HUES64 (cell line): ENCODE data around the gene RABGAP1L.
"Not testable (repeated sequence)": the region's sequence is repeated elsewhere in the genome, so short reads cannot be mapped to it uniquely, and the experiment has no call there.

Source experiments
- H3K27ac ChIP-seq: 2 replicates; pipeline ENCODE4 v1.7.0; 2013; ENCODE audit warnings: low read depth, low read length, inconsistent platforms
- H3K27me3 ChIP-seq: 2 replicates; pipeline ENCODE4 v1.6.1; 2013; ENCODE audit warnings: mild to moderate bottlenecking, low read length; ENCODE audit not compliant: insufficient read depth
- H3K36me3 ChIP-seq: 2 replicates; pipeline ENCODE4 v1.6.1; 2013; ENCODE audit warnings: mild to moderate bottlenecking, low read length; ENCODE audit not compliant: insufficient read depth
- H3K4me1 ChIP-seq: 2 replicates; pipeline ENCODE4 v1.6.1; 2013; ENCODE audit warnings: mild to moderate bottlenecking, low read length, moderate library complexity; ENCODE audit not compliant: insufficient read depth
- H3K4me3 ChIP-seq: 2 replicates; pipeline ENCODE4 v1.5.1; 2013; ENCODE audit warnings: mild to moderate bottlenecking, low read length, moderate library complexity
- H3K9ac ChIP-seq: 2 replicates; pipeline ENCODE4 v1.6.1; 2013; ENCODE audit warnings: mild to moderate bottlenecking, low read depth, low read length
- H3K9me3 ChIP-seq: 2 replicates; pipeline ENCODE4 v1.6.1; 2013; ENCODE audit warnings: low read depth, low read length; ENCODE audit not compliant: insufficient read depth
- WGBS: fragments of 150-250, 120-280 bp; methylation state at CpG from one replicate; pipeline ENCODE4 v1.1.7; 2013; ENCODE audit warnings: missing lambda C conversion rate; 5-methylcytosine and 5-hydroxymethylcytosine counted together

The RABGAP1L gene

DNA sequence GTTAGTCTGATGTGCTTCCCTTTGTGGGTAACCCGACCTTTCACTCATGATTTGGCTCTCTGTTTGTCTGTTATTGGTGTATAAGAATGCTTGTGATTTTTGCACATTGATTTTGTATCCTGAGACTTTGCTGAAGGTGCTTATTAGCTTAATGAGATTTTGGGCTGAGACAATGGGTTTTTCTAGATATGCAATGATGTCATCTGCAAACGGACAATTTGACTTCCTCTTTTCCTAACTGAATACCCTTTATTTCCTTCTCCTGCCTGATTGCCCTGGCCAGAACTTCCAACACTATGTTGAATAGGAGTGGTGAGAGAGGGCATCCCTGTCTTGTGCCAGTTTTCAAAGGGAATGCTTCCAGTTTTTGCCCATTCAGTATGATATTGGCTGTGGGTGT lies 490.3 kb downstream of the RABGAP1L start:
- H3K36me3 ChIP-seq, H3K27ac ChIP-seq, H3K9me3 ChIP-seq, H3K4me3 ChIP-seq, H3K9ac ChIP-seq, H3K27me3 ChIP-seq, H3K4me1 ChIP-seq: not testable (repeated sequence)
- 90% methylated on average over 2 of the region's 2 CpGs for WGBS

DNA sequence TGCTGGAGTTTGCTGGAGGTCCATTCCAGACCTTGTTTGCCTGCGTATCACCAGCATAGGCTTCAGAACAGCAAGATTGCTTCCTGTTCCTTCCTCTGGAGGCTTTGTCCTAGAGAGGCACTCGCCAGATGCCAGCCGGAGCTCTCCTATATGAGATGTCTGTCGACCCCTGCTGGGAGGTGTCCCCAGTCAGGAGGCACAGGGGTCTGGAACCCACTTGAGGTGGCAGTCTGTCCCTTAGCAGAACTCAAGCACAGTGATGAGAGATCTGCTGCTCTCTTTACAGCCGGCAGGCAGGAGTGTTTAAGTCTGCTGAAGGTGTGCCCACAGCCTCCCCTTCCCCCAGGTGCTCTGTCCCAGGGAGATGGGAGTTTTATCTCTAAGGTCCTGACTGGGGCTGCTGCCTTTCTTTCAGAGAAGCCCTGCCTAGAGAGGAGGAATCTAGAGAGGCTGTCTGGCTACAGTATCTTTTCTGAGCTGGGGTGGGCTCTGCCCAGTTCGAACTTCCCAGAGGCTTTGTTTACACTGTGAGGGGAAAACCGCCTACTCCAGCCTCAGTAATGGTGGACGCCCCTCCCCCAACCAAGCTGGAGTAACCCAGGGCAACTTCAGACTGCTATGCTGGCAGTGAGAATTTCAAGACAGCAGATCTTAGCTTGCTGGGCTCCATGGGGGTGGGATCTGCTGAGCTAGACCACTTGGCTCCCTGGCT lies 493.4 kb downstream of the RABGAP1L start:
- Histone ChIP-seq H3K27me3 (no peaks in the 10 kb centered on the region), H3K9me3 (peaks cover 5% of the 10 kb centered on the region), H3K4me1 (peaks cover 9% of the 10 kb centered on the region), H3K36me3 (no peaks in the 10 kb centered on the region), H3K27ac (peak overlapping the region; percentile 11; the same call in 1 of the 2 replicates), H3K9ac (no peak overlapping the region), H3K4me3 (no peak overlapping the region)
- 58% methylated on average over 8 of the region's 8 CpGs for WGBS

DNA sequence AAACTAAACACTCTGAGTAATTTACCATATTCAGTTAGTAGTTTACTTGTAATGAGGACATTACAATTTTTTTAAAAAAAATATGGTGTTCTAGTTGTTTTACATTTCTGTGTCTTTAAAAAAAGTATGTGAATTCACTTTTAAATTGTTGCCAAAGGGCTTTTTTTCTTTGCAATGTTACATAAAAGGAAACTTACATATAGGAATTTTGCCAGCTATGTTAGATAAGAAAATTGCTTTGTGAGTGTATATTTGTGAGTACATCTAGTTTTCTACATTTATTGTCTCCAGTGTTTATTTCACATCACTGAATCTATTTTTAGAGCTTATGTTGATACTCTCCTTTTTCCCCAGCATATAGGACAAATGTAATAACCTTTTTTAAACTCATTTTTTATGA lies 495.2 kb downstream of the RABGAP1L start:
- Histone ChIP-seq H3K27ac (no peak overlapping the region), H3K9ac (no peak overlapping the region), H3K9me3 (peaks cover 6% of the 10 kb centered on the region), H3K36me3 (no peaks in the 10 kb centered on the region), H3K27me3 (no peaks in the 10 kb centered on the region), H3K4me3 (no peak overlapping the region), H3K4me1 (peaks cover 9% of the 10 kb centered on the region)

DNA sequence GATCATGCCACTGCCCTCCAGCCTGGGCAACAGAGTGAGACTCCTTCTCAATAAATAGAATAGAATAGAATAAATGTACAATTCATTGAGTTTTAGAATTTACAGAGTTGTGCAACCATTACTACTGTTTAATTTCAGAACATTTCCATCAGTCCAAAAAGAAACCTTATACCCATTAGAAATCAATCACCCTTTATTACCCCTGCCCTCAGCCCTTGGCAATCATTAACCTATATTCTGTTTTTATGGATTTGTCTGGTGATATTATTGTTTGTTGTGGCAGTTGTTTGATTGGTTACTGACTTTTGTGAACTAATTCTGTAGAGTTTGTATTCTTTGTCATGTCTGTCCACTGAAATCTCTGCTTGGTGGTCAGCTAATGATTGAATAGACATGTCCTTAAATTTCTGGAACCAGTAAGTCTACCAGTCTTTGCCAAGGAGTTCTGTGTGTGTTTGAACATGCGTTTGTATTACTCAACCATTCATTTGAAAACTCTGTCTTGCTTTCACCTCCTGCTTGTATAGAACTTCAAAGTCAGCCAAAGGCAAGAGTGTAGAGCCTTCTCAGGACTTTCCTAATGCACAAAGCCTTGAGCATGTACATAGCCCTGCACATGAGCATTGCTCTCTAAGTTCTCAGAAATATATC lies 497.2 kb downstream of the RABGAP1L start:
- Histone ChIP-seq H3K9me3 (peaks cover 6% of the 10 kb centered on the region), H3K27ac (no peak overlapping the region), H3K4me3 (no peak overlapping the region), H3K9ac (no peak overlapping the region), H3K36me3 (no peaks in the 10 kb centered on the region), H3K27me3 (no peaks in the 10 kb centered on the region), H3K4me1 (peaks cover 9% of the 10 kb centered on the region)
- WGBS: 95% methylated on average over 1 of the region's 1 CpG

DNA sequence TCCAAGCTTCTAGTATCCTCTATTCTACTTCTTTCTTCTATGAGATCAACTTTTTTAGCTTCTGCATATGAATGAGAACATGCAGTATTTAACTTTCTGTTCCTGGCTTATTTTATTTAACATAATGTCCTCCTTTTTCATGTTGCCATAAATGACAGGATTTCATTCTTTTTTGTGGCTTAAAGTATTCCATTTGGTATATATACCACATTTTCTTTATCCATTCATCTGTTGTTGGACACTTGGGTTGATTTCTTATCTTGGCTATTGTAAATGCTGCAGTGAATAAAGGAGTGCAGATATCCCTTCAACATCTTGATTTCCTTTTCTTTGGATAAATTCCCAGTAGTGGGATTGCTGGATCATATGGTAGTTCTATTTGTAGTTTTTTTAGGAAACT lies 498.1 kb downstream of the RABGAP1L start:
- H3K27ac ChIP-seq: no peak overlapping the region
- no peak overlapping the region for H3K9ac ChIP-seq
- no peaks in the 10 kb centered on the region for H3K27me3 ChIP-seq
- peaks cover 9% of the 10 kb centered on the region for H3K4me1 ChIP-seq
- H3K4me3 ChIP-seq: no peak overlapping the region
- no peaks in the 10 kb centered on the region for H3K36me3 ChIP-seq
- peaks cover 6% of the 10 kb centered on the region for H3K9me3 ChIP-seq

DNA sequence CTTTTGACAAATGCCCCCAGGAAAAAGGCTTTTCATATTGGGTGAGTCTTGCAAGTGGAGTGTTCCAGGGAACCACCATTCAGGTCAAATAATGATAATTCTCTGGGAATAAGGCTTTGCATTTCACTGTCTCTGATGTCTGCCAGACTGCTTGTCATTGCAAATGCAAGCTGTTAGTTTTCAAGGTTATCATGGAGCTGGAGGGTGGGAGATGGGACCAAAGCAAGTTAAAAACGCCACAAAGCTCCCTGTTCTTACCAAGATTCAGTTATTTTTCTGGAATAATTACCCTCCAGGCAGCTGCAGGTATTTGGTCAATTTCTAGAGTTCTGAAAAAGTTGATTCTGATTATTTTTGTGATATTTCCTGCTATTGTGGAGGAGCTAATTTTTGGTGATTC lies 498.6 kb downstream of the RABGAP1L start:
- Histone ChIP-seq H3K36me3 (no peaks in the 10 kb centered on the region), H3K9me3 (peaks cover 6% of the 10 kb centered on the region), H3K4me3 (no peak overlapping the region), H3K27me3 (no peaks in the 10 kb centered on the region), H3K9ac (no peak overlapping the region), H3K4me1 (peaks cover 5% of the 10 kb centered on the region), H3K27ac (no peak overlapping the region)
- WGBS: 100% methylated on average over 1 of the region's 1 CpG

DNA sequence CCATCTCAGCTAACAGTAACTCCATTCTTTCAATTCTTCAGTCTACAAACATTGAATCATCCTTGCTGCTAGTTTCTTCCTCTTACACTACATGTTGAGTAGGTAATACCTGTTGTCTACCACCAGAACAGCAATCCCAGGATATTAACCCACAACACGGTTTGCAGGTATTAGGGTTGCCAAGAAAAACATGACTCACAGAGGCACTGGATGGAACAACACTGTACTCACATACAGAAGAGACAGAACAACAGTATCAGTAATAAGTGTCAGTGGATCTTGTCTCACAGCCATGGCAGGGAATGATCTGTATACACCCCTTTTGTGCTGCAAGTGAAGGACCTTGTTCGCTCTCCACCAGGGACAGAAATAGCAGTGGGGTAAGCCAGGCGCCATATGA lies 500.5 kb downstream of the RABGAP1L start:
- WGBS: 93% methylated on average over 3 of the region's 3 CpGs
- no peaks in the 10 kb centered on the region for H3K36me3 ChIP-seq
- H3K4me3 ChIP-seq: no peak overlapping the region
- no peak overlapping the region for H3K9ac ChIP-seq
- H3K27me3 ChIP-seq: no peaks in the 10 kb centered on the region
- H3K4me1 ChIP-seq: no peaks in the 10 kb centered on the region
- H3K27ac ChIP-seq: no peak overlapping the region
- peaks cover 6% of the 10 kb centered on the region for H3K9me3 ChIP-seq

DNA sequence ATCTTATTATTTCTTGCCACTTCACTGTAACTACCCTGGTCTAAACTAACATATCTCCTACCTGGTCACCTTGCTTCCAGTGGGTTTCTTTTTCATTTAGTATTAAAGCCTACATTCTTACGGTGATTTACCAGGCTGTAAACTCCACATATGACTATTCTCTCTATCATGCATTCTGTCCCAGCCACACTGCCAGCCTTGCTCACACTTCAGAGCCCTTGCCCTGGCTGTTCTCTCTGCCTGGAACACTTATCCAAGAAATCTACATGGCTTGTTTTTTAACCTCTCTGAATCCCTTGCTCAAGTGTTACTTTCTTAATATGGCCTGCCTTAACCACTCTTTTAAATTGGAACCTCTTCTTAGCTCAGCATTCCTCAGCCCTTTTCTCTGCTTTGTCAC lies 501.2 kb downstream of the RABGAP1L start:
- H3K36me3 ChIP-seq: no peaks in the 10 kb centered on the region
- 92% methylated on average over 1 of the region's 1 CpG for WGBS
- H3K27ac ChIP-seq: no peak overlapping the region
- no peak overlapping the region for H3K9ac ChIP-seq
- peaks cover 6% of the 10 kb centered on the region for H3K9me3 ChIP-seq
- H3K4me3 ChIP-seq: no peak overlapping the region
- no peaks in the 10 kb centered on the region for H3K27me3 ChIP-seq
- H3K4me1 ChIP-seq: no peaks in the 10 kb centered on the region

DNA sequence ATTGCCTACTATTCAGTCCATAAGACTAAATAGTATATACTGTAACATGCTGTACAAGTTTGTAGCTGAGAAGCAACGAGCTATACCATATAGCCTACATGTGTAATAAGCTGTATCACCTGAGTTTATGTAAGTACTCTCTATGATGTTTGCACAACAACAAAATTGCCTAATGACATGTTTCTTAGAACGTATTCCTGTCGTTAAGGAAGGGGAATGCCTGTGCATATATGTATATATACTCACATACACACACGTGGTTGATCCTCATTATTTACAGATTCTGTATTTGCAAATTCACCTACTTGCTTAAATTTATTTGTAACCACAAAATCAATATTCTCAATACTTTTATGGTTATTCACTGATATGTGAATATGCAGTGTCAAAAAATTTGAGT lies 504.0 kb downstream of the RABGAP1L start:
- WGBS: 96% methylated on average over 4 of the region's 4 CpGs

DNA sequence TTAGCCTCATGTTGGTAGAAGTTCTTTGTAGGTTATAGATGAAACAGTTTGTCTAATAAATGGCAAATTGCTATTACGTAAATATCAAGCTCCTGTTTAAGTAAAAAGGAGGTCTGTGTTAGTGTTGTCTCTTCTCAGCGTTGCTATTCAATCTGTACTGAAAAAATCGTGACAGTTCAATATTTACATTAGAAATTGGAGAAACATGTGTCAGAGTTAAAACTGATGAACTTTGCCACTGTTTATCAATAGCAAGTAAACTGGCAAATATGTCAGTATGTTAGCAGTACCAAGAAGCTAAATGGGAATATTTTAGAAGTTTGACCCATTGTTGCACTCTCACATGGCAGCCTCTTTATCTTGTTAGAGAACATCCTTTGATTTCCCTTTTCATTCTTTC lies 506.9 kb downstream of the RABGAP1L start:
- Histone ChIP-seq H3K27me3 (no peaks in the 10 kb centered on the region), H3K9ac (no peak overlapping the region), H3K4me1 (no peaks in the 10 kb centered on the region), H3K4me3 (no peak overlapping the region), H3K27ac (no peak overlapping the region), H3K36me3 (no peaks in the 10 kb centered on the region), H3K9me3 (no peaks in the 10 kb centered on the region)
- 98% methylated on average over 3 of the region's 3 CpGs for WGBS

More for the DNA sequence above, 504.0 kb downstream of the RABGAP1L start:
- Histone ChIP-seq H3K4me1 (no peaks in the 10 kb centered on the region), H3K27me3 (no peaks in the 10 kb centered on the region), H3K27ac (no peak overlapping the region), H3K4me3 (no peak overlapping the region), H3K36me3 (no peaks in the 10 kb centered on the region), H3K9ac (no peak overlapping the region), H3K9me3 (no peaks in the 10 kb centered on the region)

DNA sequence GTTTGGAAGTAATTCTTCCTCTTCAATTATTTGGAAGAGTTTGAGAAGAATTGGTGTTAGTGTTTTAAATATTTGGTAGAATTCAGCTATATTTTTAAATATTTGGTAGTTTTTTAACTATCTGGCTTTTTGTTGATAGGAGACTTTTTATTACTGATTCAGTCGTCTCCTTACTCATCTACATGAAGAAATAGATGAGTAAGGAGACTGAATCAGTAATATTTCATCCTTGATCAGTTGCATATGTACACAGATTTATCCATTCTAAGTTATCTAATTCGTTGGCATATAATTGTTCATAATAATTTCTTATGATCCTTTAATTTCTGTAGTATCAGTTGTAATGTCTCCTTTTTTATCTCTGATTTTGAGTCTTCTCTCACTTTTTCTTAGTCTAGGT lies 512.5 kb downstream of the RABGAP1L start:
- no peaks in the 10 kb centered on the region for H3K27me3 ChIP-seq
- no peaks in the 10 kb centered on the region for H3K4me1 ChIP-seq
- H3K4me3 ChIP-seq: no peak overlapping the region
- no peak overlapping the region for H3K27ac ChIP-seq
- no peaks in the 10 kb centered on the region for H3K9me3 ChIP-seq
- H3K9ac ChIP-seq: no peak overlapping the region
- H3K36me3 ChIP-seq: no peaks in the 10 kb centered on the region
- no CpG with 5 or more reads among the region's 2 CpGs for WGBS

DNA sequence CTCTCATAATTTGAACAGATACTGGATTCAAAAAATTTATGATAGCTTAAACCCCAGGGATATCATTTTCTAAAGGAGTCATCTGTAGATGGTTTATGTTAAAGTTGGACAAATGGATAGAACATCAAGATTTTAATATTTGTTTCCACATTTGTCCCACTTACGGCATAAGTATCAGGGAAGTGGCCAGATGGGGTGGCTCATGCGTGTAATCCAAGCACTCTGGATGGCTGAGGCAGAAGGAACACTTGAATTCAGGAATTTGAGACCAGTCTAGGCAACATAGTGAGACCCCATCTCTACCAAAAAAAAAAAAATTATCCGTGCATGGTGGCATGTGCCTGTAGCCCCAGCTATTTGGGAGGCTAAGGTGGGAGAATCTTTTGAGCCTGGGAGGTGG lies 517.5 kb downstream of the RABGAP1L start:
- no peak overlapping the region for H3K4me3 ChIP-seq
- no peaks in the 10 kb centered on the region for H3K27me3 ChIP-seq
- H3K36me3 ChIP-seq: no peaks in the 10 kb centered on the region
- H3K27ac ChIP-seq: no peak overlapping the region
- H3K9ac ChIP-seq: no peak overlapping the region
- no peaks in the 10 kb centered on the region for H3K9me3 ChIP-seq
- WGBS: 100% methylated on average over 3 of the region's 3 CpGs
- no peaks in the 10 kb centered on the region for H3K4me1 ChIP-seq
